Tibial artery (tissue), 4 donors: ENCODE results near the gene ATXN8OS.
"Not testable (repeated sequence)": the region's sequence is repeated elsewhere in the genome, so short reads cannot be mapped to it uniquely, and the experiment has no call there.

Source experiments
- DNase-seq, 2 donors: peaks; one replicate each; pipeline ENCODE4 v3.0.0-alpha.2; 2019
- H3K27ac ChIP-seq, 2 donors: fragments of 200-600 bp; sonication (generic) in 1 of 2; 1 replicate in 1 of 2; 2 replicates in 1 of 2; pipeline ENCODE4 v1.5.1; 2018 to 2019; ENCODE audit warnings: mild to moderate bottlenecking in 1 of 2
- H3K27me3 ChIP-seq, 2 donors: fragments of 200-600 bp; sonication (generic) in 1 of 2; one replicate each; pipeline versions ENCODE4 v1.5.1 to v1.6.0; 2016 to 2019
- H3K36me3 ChIP-seq, 3 donors: fragments of 200-600 bp; sonication (generic) in 2 of 3; one replicate each; pipeline ENCODE4 v1.5.1; 2016 to 2019; ENCODE audit warnings: mild to moderate bottlenecking in 2 of 3
- H3K4me1 ChIP-seq, 4 donors: fragments of 200-600 bp; sonication (generic) in 2 of 4; 1 replicate in 3 of 4; 2 replicates in 1 of 4; pipeline ENCODE4 v1.5.1; 2016 to 2019
- H3K4me3 ChIP-seq, 2 donors: fragments of 200-600 bp; sonication (generic) in 1 of 2; 1 replicate in 1 of 2; 2 replicates in 1 of 2; pipeline ENCODE4 v1.5.1; 2018 to 2019; ENCODE audit warnings: mild to moderate bottlenecking in 2 of 2
- H3K9me3 ChIP-seq, 3 donors: fragments of 200-600 bp; sonication (generic) in 1 of 3; one replicate each; pipeline ENCODE4 v1.5.1; 2016 to 2019
- CTCF ChIP-seq, 2 experiments: fragments of 200-600 bp in 1 of 2; fragments of 450-650 bp in 1 of 2; IDR thresholded peaks; one replicate each; pipeline ENCODE4 v1.5.1; 2017 to 2019; ENCODE audit warnings: antibody characterized with exemption in 2 of 2, mild to moderate bottlenecking in 1 of 2, moderate library complexity in 1 of 2
- intact Hi-C: fragments of 100-400 bp; cut with DNase I; formaldehyde crosslinking; loops from one replicate; pipeline ENCODE4 v1.15.0; 2023; ENCODE audit warnings: low total_unique reads

Gene ATXN8OS

DNA sequence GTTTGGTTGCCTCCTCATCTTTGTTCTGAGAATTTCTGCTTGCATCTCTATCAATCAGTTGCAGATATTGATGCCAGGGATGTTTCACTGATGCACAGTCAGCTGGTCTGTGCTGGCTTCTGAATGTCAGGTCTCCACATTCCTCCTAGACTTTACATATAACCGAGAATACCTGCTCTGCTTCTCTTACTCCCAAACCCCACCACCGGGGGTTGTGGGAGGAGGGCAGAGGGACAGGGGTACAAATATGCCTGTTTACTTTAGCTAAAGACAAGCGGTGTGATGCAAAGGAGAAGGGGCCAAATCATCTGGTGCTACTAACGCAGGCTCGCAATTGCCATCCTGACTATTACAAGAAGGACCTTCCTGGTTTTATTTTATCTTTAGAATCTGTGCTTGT, 18.1 kb downstream of the ATXN8OS start:
- Histone ChIP-seq H3K4me1 (no peaks in the 10 kb centered on the region), H3K9me3 (no peaks in the 10 kb centered on the region), H3K27ac (no peak overlapping the region), H3K36me3 (no peaks in the 10 kb centered on the region), H3K27me3 (no peaks in the 10 kb centered on the region), H3K4me3 (no peak overlapping the region)
- TF ChIP-seq CTCF (IDR thresholded peaks at IDR 0.05), result no peak
- intact Hi-C loops, result no loop called here
- no peak for DNase-seq

DNA sequence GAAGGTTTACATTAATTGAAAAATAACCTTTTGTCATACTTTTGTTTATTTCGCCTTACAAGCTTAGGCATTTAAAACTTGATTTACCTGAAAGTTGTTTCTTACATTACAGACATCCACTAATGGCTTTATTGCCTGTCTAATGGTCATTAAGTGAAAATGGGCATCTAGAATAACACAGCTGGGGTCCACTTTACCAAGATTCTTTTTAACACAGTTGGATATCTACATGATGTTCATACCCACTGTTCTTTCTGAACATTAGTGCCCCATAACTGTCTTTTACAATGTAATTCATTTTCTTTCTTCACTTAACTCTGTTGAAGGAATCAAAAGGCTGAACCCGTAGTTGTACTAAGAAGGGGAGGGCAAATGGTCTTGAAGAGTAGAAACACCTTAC, 20.5 kb downstream of the ATXN8OS start:
- H3K27ac ChIP-seq, result no peak overlapping the region
- H3K4me3 ChIP-seq, result no peak overlapping the region
- H3K4me1 ChIP-seq, result no peaks in the 10 kb centered on the region
- TF ChIP-seq CTCF (IDR thresholded peaks at IDR 0.05), result no peak
- H3K36me3 ChIP-seq, result no peaks in the 10 kb centered on the region
- DNase-seq, result no peak
- no peaks in the 10 kb centered on the region for H3K27me3 ChIP-seq
- intact Hi-C loops, result no loop called here
- H3K9me3 ChIP-seq, result no peaks in the 10 kb centered on the region

GRCh38 chr13:70142658-70143057, 35.0 kb downstream of the ATXN8OS start:
- H3K9me3 ChIP-seq, DNase-seq, H3K4me1 ChIP-seq, intact Hi-C loops, H3K27ac ChIP-seq, H3K36me3 ChIP-seq, H3K4me3 ChIP-seq, H3K27me3 ChIP-seq: not testable (repeated sequence)

DNA sequence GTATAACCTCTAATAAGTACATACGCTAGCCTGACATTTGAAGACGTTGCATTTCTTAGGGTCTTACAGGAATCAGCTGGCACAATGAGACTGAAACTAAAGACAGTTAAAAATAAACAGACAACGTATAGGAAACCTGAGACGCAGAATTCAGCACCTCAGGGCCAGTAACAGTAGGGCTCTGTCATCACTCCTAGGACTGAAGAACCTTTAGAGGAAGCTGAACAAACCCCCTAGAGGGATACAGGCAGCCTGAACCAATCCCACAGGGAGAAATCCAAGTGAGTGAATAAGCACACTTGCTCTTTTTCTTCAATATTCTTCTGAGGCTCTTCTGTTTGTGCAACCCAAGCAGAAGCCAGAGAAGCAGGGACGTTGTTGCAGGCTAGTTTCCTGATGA, 54.5 kb downstream of the ATXN8OS start:
- H3K36me3 ChIP-seq, result no peaks in the 10 kb centered on the region
- no peak for TF ChIP-seq CTCF (IDR thresholded peaks at IDR 0.05)
- no peaks in the 10 kb centered on the region for H3K27me3 ChIP-seq
- no peaks in the 10 kb centered on the region for H3K9me3 ChIP-seq
- intact Hi-C loops, result no loop called here
- no peaks in the 10 kb centered on the region for H3K4me1 ChIP-seq
- no peak for DNase-seq
- H3K4me3 ChIP-seq, result no peak overlapping the region
- no peak overlapping the region for H3K27ac ChIP-seq

GRCh38 chr13:70170689-70171088, 63.1 kb downstream of the ATXN8OS start:
- Histone ChIP-seq H3K4me3 (no peak overlapping the region), H3K27ac (no peak overlapping the region), H3K9me3 (no peaks in the 10 kb centered on the region), H3K36me3 (no peaks in the 10 kb centered on the region), H3K4me1 (no peaks in the 10 kb centered on the region), H3K27me3 (no peaks in the 10 kb centered on the region)
- intact Hi-C loops, result no loop called here
- no peak for TF ChIP-seq CTCF (IDR thresholded peaks at IDR 0.05)
- no peak for DNase-seq

GRCh38 chr13:70171151-70171550, 63.5 kb downstream of the ATXN8OS start:
- TF ChIP-seq CTCF (IDR thresholded peaks at IDR 0.05), result no peak
- no peak overlapping the region for H3K4me3 ChIP-seq
- no peaks in the 10 kb centered on the region for H3K9me3 ChIP-seq
- intact Hi-C loops, result no loop called here
- H3K4me1 ChIP-seq, result no peaks in the 10 kb centered on the region
- no peak for DNase-seq
- H3K36me3 ChIP-seq, result no peaks in the 10 kb centered on the region
- H3K27ac ChIP-seq, result no peak overlapping the region
- no peaks in the 10 kb centered on the region for H3K27me3 ChIP-seq
